Stomach (tissue), 9 donors: Measurements from ENCODE around the gene KRTAP10-4. TPM values are rescaled to one million over a fixed set of nuclear protein-coding genes. Genes with fewer than 3 reads are reported as not detected.

Experiments used
- DNase-seq, 2 donors: peaks; one replicate each; pipeline versions ENCODE4 v3.0.0 to v3.0.0-alpha.2; 2013 to 2019
- H3K27ac ChIP-seq, 5 donors: fragments of 200-600 bp in 4 of 5; sonication (generic) in 4 of 5; one replicate each; pipeline ENCODE4 v1.5.1; 2013 to 2019; ENCODE audit warnings: mild to moderate bottlenecking in 1 of 5, moderate library complexity in 1 of 5
- H3K27me3 ChIP-seq, 3 donors: fragments of 200-600 bp; sonication (generic); one replicate each; pipeline ENCODE4 v1.5.1; 2017 to 2019; ENCODE audit warnings: mixed run types in 1 of 3
- H3K36me3 ChIP-seq, 4 donors: fragments of 200-600 bp; sonication (generic); 1 replicate in 3 of 4; 2 replicates in 1 of 4; pipeline ENCODE4 v1.5.1; 2016 to 2019
- H3K4me1 ChIP-seq, 4 donors: fragments of 200-600 bp; sonication (generic); one replicate each; pipeline ENCODE4 v1.5.1; 2016 to 2019
- H3K4me3 ChIP-seq, 4 donors: fragments of 200-600 bp; sonication (generic) in 3 of 4; one replicate each; pipeline ENCODE4 v1.5.1; 2016 to 2019; ENCODE audit warnings: mild to moderate bottlenecking in 1 of 4
- H3K9me3 ChIP-seq, 4 donors: fragments of 200-600 bp; sonication (generic); one replicate each; pipeline ENCODE4 v1.5.1; 2016 to 2019
- CTCF ChIP-seq, 7 experiments: fragments of 450-650 bp in 4 of 7; fragments of 200-600 bp in 3 of 7; sonication (generic) in 3 of 7; IDR thresholded peaks; one replicate each; pipeline ENCODE4 v1.5.1; 2016 to 2019; ENCODE audit warnings: antibody characterized with exemption in 7 of 7, control low read depth in 2 of 7, mild to moderate bottlenecking in 1 of 7
- EP300 ChIP-seq: sonication (generic); formaldehyde crosslinking; IDR thresholded peaks from one replicate; pipeline ENCODE4 v1.6.1; 2017; ENCODE audit warnings: antibody characterized with exemption
- POLR2A ChIP-seq, 4 donors: fragments of 450-650 bp; IDR thresholded peaks; one replicate each; pipeline ENCODE4 v1.6.1; 2016; ENCODE audit warnings: antibody characterized with exemption in 4 of 4, control low read depth in 2 of 4, mild to moderate bottlenecking in 1 of 4, moderate library complexity in 1 of 4
- POLR2AphosphoS5 ChIP-seq, 3 donors: sonication (generic); formaldehyde crosslinking; IDR thresholded peaks; one replicate each; pipeline ENCODE4 v1.6.1; 2016; ENCODE audit warnings: antibody characterized with exemption in 3 of 3
- WGBS, 5 donors: extraction: QIAGEN DNeasy Blood & Tissue Kit in 3 of 5; methylation state at CpG; one replicate each; pipeline versions ENCODE4 v1.1.5 to v1.1.7; 2013 to 2018; 5-methylcytosine and 5-hydroxymethylcytosine counted together
- intact Hi-C: fragments of 100-400 bp; cut with DNase I; formaldehyde crosslinking; loops from one replicate; pipeline ENCODE4 v1.15.1; 2023; ENCODE audit warnings: low total_unique reads
- polyA plus RNA-seq, 3 donors: library from polyadenylated mRNA; stranded (reverse); fragments of 200-250 nt; gene quantifications; one replicate each; pipeline ENCODE4 v1.2.3, GENCODE V29; 2013
- total RNA-seq, 5 donors: library from RNA; depleted of rRNA; stranded (reverse); fragments of >200 nt; gene quantifications; one replicate each; pipeline versions ENCODE4 v1.1.0 to v1.2.3, GENCODE V29; 2014 to 2016
- donor health status: healthy with polysubstance abuse.
- donor health status: Bipolar disorder and iron deficiency.
- donor health status: healthy.

Gene KRTAP10-4
- total and polyA plus RNA-seq, 8 donors: not detected

GRCh38 chr21:44613386-44614155 lies 40.0 kb downstream of the KRTAP10-4 start:
- no peak for DNase-seq
- no peaks in the 10 kb centered on the region for H3K4me1 ChIP-seq
- H3K36me3 ChIP-seq: no peaks in the 10 kb centered on the region
- no peak overlapping the region for H3K4me3 ChIP-seq
- intact Hi-C loops: no loop called here
- peaks cover 4 to 34% (median 28%) of the 10 kb centered on the region in 4 donors for H3K9me3 ChIP-seq
- WGBS, 5 donors: 85 to 89% (median 87%) methylated on average over 18 to 26 of the region's 26 CpGs
- H3K27me3 ChIP-seq: peaks cover 0 to 49% (median 0%) of the 10 kb centered on the region in 3 donors
- TF ChIP-seq POLR2AphosphoS5 (IDR thresholded peaks at IDR 0.05) (no peak), POLR2A (IDR thresholded peaks at IDR 0.05) (no peak), CTCF (IDR thresholded peaks at IDR 0.05) (no peak), EP300 (no peak)
- H3K27ac ChIP-seq: no peak overlapping the region

- WGBS, 5 donors: 78 to 83% (median 80%) methylated on average over 13 to 20 of the region's 20 CpGs
- no peak overlapping the region for H3K4me3 ChIP-seq
- TF ChIP-seq POLR2AphosphoS5 (IDR thresholded peaks at IDR 0.05): no peak
- TF ChIP-seq CTCF (IDR thresholded peaks at IDR 0.05): no peak
- no peak for TF ChIP-seq EP300
- no peak for TF ChIP-seq POLR2A (IDR thresholded peaks at IDR 0.05)
- peaks cover 4 to 31% (median 25%) of the 10 kb centered on the region in 4 donors for H3K9me3 ChIP-seq
- H3K27me3 ChIP-seq: peaks cover 0 to 49% (median 0%) of the 10 kb centered on the region in 3 donors
- H3K4me1 ChIP-seq: no peaks in the 10 kb centered on the region
- intact Hi-C loops: no loop called here
- no peak overlapping the region for H3K27ac ChIP-seq
- DNase-seq: no peak
- H3K36me3 ChIP-seq: no peaks in the 10 kb centered on the region
These were observed 40.7 kb downstream of the KRTAP10-4 start for GRCh38 chr21:44614161-44614631.

- TF ChIP-seq EP300: no peak
- no peak for TF ChIP-seq POLR2A (IDR thresholded peaks at IDR 0.05)
- TF ChIP-seq CTCF (IDR thresholded peaks at IDR 0.05): no peak
- TF ChIP-seq POLR2AphosphoS5 (IDR thresholded peaks at IDR 0.05): no peak
- Histone ChIP-seq H3K9me3 (peaks cover 4 to 23% (median 19%) of the 10 kb centered on the region in 4 donors), H3K27ac (no peak overlapping the region), H3K27me3 (peaks cover 0 to 49% (median 0%) of the 10 kb centered on the region in 3 donors), H3K4me3 (no peak overlapping the region), H3K4me1 (no peaks in the 10 kb centered on the region), H3K36me3 (no peaks in the 10 kb centered on the region)
- intact Hi-C loops: no loop called here
- DNase-seq: no peak
- WGBS, 5 donors: 82 to 87% (median 87%) methylated on average over 28 of the region's 28 CpGs
These were observed 41.4 kb downstream of the KRTAP10-4 start for GRCh38 chr21:44614961-44615391.

- H3K4me3 ChIP-seq: no peak overlapping the region
- TF ChIP-seq EP300 (no peak), POLR2A (IDR thresholded peaks at IDR 0.05) (no peak), CTCF (IDR thresholded peaks at IDR 0.05) (no peak), POLR2AphosphoS5 (IDR thresholded peaks at IDR 0.05) (no peak)
- intact Hi-C loops: no loop called here
- no peak overlapping the region for H3K27ac ChIP-seq
- H3K27me3 ChIP-seq: peaks cover 0 to 49% (median 0%) of the 10 kb centered on the region in 3 donors
- H3K4me1 ChIP-seq: no peaks in the 10 kb centered on the region
- peaks cover under 1 to 21% (median 14%) of the 10 kb centered on the region in 4 donors for H3K9me3 ChIP-seq
- no peak for DNase-seq
- H3K36me3 ChIP-seq: no peaks in the 10 kb centered on the region
- WGBS, 5 donors: 70 to 83% (median 79%) methylated on average over 8 of the region's 8 CpGs
These were observed 41.9 kb downstream of the KRTAP10-4 start for GRCh38 chr21:44615466-44615865.
